Neuronal stem cell (in vitro differentiated cells): Measurements from ENCODE around the gene ZNF581.

Experiments
- DNase-seq: peaks from one replicate; pipeline ENCODE4 v3.0.0-alpha.2; 2013; ENCODE audit warnings: low spot score
- H2AFZ ChIP-seq: one replicate; pipeline ENCODE4 v1.6.1; 2013; ENCODE audit warnings: mild to moderate bottlenecking, low read length, inconsistent platforms
- H2AK5ac ChIP-seq: 2 replicates; pipeline ENCODE4 v1.6.1; 2013; ENCODE audit warnings: low read depth, mild to moderate bottlenecking, inconsistent platforms, low read length, moderate library complexity, mixed read lengths
- H2BK120ac ChIP-seq: 2 replicates; pipeline ENCODE4 v1.6.1; 2013; ENCODE audit warnings: low read depth, mild to moderate bottlenecking, inconsistent platforms, low read length, moderate library complexity, mixed read lengths
- H2BK12ac ChIP-seq: one replicate; pipeline ENCODE4 v1.6.1; 2013; ENCODE audit warnings: low read length, inconsistent platforms
- H2BK15ac ChIP-seq: 2 replicates; pipeline ENCODE4 v1.6.1; 2013; ENCODE audit warnings: mild to moderate bottlenecking, low read length, inconsistent platforms, mixed read lengths
- H2BK5ac ChIP-seq: one replicate; pipeline ENCODE4 v1.6.1; 2013; ENCODE audit warnings: inconsistent platforms, mild to moderate bottlenecking, low read length, moderate library complexity
- H3K14ac ChIP-seq: one replicate; pipeline ENCODE4 v1.6.1; 2013; ENCODE audit warnings: low read length, inconsistent platforms
- H3K18ac ChIP-seq: 2 replicates; pipeline ENCODE4 v1.6.1; 2013; ENCODE audit warnings: low read length, inconsistent platforms
- H3K23ac ChIP-seq: 2 replicates; pipeline ENCODE4 v1.6.1; 2013; ENCODE audit warnings: low read depth, mild to moderate bottlenecking, mixed read lengths, low read length, inconsistent platforms; ENCODE audit not compliant: poor library complexity
- H3K27ac ChIP-seq: replicated peaks from 3 replicates; pipeline ENCODE4 v1.5.1; 2013; ENCODE audit warnings: low read length, inconsistent platforms
- H3K27me3 ChIP-seq, 3 experiments: 2 replicates each; pipeline ENCODE4 v1.6.1; 2013; ENCODE audit warnings: low read length in 3 of 3, mild to moderate bottlenecking in 2 of 3, inconsistent platforms in 1 of 3, low read depth in 1 of 3, mixed read lengths in 1 of 3, moderate library complexity in 1 of 3; ENCODE audit not compliant: control insufficient read depth in 3 of 3, insufficient read depth in 3 of 3
- H3K36me3 ChIP-seq, 2 donors: replicated peaks in 1 of 2; 2 replicates each; pipeline ENCODE4 v1.6.1; 2013; ENCODE audit warnings: low read length in 2 of 2; ENCODE audit not compliant: control insufficient read depth in 2 of 2, insufficient read depth in 2 of 2
- H3K4ac ChIP-seq: 2 replicates; pipeline ENCODE4 v1.6.1; 2013; ENCODE audit warnings: inconsistent platforms, mild to moderate bottlenecking, low read length, moderate library complexity
- H3K4me1 ChIP-seq, 2 donors: 1 replicate in 1 of 2; 2 replicates in 1 of 2; pipeline ENCODE4 v1.6.1; 2013; ENCODE audit warnings: low read length in 2 of 2, low read depth in 1 of 2; ENCODE audit not compliant: control insufficient read depth in 2 of 2, insufficient read depth in 1 of 2
- H3K4me2 ChIP-seq: one replicate; pipeline ENCODE4 v1.6.1; 2013; ENCODE audit warnings: mild to moderate bottlenecking, low read length, inconsistent platforms; ENCODE audit not compliant: insufficient read depth, poor library complexity, severe bottlenecking
- H3K4me3 ChIP-seq, 2 donors: 2 replicates each; pipeline ENCODE4 v1.5.1; 2013; ENCODE audit warnings: low read length in 2 of 2, mild to moderate bottlenecking in 2 of 2, inconsistent platforms in 1 of 2, moderate library complexity in 1 of 2
- H3K79me1 ChIP-seq: one replicate; pipeline ENCODE4 v1.6.1; 2013; ENCODE audit warnings: low read depth, mild to moderate bottlenecking, inconsistent platforms, low read length, moderate library complexity
- H3K9ac ChIP-seq: one replicate; pipeline ENCODE4 v1.6.1; 2013; ENCODE audit warnings: mild to moderate bottlenecking, low read depth, low read length, inconsistent platforms; ENCODE audit not compliant: poor library complexity
- H3K9me3 ChIP-seq, 2 donors: replicated peaks in 1 of 2; 2 replicates each; pipeline versions ENCODE3 to v1.6.1; 2013; ENCODE audit warnings: low read length in 2 of 2, mild to moderate bottlenecking in 2 of 2, inconsistent platforms in 1 of 2, low read depth in 1 of 2, mixed read lengths in 1 of 2, moderate library complexity in 1 of 2; ENCODE audit not compliant: control insufficient read depth in 2 of 2, insufficient read depth in 1 of 2
- H4K8ac ChIP-seq: one replicate; pipeline ENCODE4 v1.6.1; 2013; ENCODE audit warnings: low read depth, mild to moderate bottlenecking, inconsistent platforms, low read length, moderate library complexity
- H4K91ac ChIP-seq: one replicate; pipeline ENCODE4 v1.6.1; 2013; ENCODE audit warnings: low read length, low read depth, mild to moderate bottlenecking, inconsistent platforms; ENCODE audit not compliant: poor library complexity
- WGBS, 2 donors: extraction: QIAGEN DNeasy Blood & Tissue Kit; methylation state at CpG; one replicate each; pipeline ENCODE4 v1.1.7; 2013; ENCODE audit warnings: missing lambda C conversion rate in 2 of 2, mixed read lengths in 1 of 2; ENCODE audit not compliant: insufficient read length in 2 of 2, insufficient replicate concordance in 1 of 2; ENCODE audit errors: extremely low coverage in 2 of 2; 5-methylcytosine and 5-hydroxymethylcytosine counted together

The ZNF581 gene

GRCh38 chr19:55683449-55684261 lies 40.2 kb downstream of the ZNF581 start:
- Histone ChIP-seq H3K14ac (no peak overlapping the region), H4K91ac (no peak overlapping the region)

GRCh38 chr19:55684946-55685681 lies 41.7 kb downstream of the ZNF581 start:
- Histone ChIP-seq H3K9ac (peak overlapping the region; percentile 81), H3K9me3 (peaks cover 0 to 2% of the 10 kb centered on the region in 2 donors), H3K27me3 (no peaks in the 10 kb centered on the region), H3K4ac (no peak overlapping the region), H2BK15ac (no peak overlapping the region), H2AK5ac (no peak overlapping the region), H2BK5ac (no peak overlapping the region), H4K91ac (no peak overlapping the region), H3K18ac (no peak overlapping the region), H3K14ac (no peak overlapping the region), H3K4me1 (no peaks in the 10 kb centered on the region), H2BK12ac (no peak overlapping the region), H3K79me1 (peaks cover 37% of the 10 kb centered on the region), H3K27ac (no peak overlapping the region), H3K36me3 (peaks cover 37 to 92% of the 10 kb centered on the region in 2 donors), H4K8ac (peak overlapping the region; percentile 17), H2AFZ (no peak overlapping the region), H3K4me3 (no peak overlapping the region), H2BK120ac (no peak overlapping the region), H3K4me2 (no peak overlapping the region), H3K23ac (peak overlapping the region; percentile 73)
- WGBS, 2 donors: no CpG with 5 or more reads among the region's 60 CpGs
- no peak for DNase-seq

More at GRCh38 chr19:55683449-55684261, 40.2 kb downstream of the ZNF581 start:
- Histone ChIP-seq H3K4me3 (no peak overlapping the region), H2AK5ac (no peak overlapping the region), H3K79me1 (peaks cover 38% of the 10 kb centered on the region), H3K4me1 (no peaks in the 10 kb centered on the region), H2BK12ac (no peak overlapping the region), H2BK15ac (no peak overlapping the region), H3K36me3 (peaks cover 39 to 92% of the 10 kb centered on the region in 2 donors), H3K9me3 (peaks cover 0 to 2% of the 10 kb centered on the region in 2 donors), H2AFZ (no peak overlapping the region), H2BK120ac (no peak overlapping the region), H3K18ac (no peak overlapping the region), H3K9ac (no peak overlapping the region), H3K4me2 (no peak overlapping the region), H3K27me3 (no peaks in the 10 kb centered on the region), H4K8ac (no peak overlapping the region), H3K27ac (no peak overlapping the region), H2BK5ac (no peak overlapping the region), H3K4ac (no peak overlapping the region), H3K23ac (no peak overlapping the region)
- WGBS, 2 donors: no CpG with 5 or more reads among the region's 22 CpGs
- no peak for DNase-seq

GRCh38 chr19:55685776-55686175 lies 42.3 kb downstream of the ZNF581 start:
- Histone ChIP-seq H3K79me1 (peaks cover 39% of the 10 kb centered on the region), H3K27me3 (no peaks in the 10 kb centered on the region), H3K23ac (no peak overlapping the region), H4K8ac (no peak overlapping the region), H2BK5ac (no peak overlapping the region), H2AFZ (no peak overlapping the region), H3K4ac (no peak overlapping the region), H3K4me2 (no peak overlapping the region), H3K36me3 (peaks cover 38 to 92% of the 10 kb centered on the region in 2 donors), H3K14ac (no peak overlapping the region), H2BK12ac (no peak overlapping the region), H3K27ac (no peak overlapping the region), H2BK15ac (no peak overlapping the region), H3K4me3 (no peak overlapping the region), H2AK5ac (no peak overlapping the region), H3K9me3 (peaks cover 0 to 2% of the 10 kb centered on the region in 2 donors), H2BK120ac (no peak overlapping the region), H3K4me1 (no peaks in the 10 kb centered on the region), H3K18ac (no peak overlapping the region), H3K9ac (no peak overlapping the region), H4K91ac (no peak overlapping the region)
- no CpG with 5 or more reads among the region's 6 CpGs for WGBS, 2 donors
- no peak for DNase-seq
